Measurements from ENCODE around the gene NUDT4.
"Not testable (repeated sequence)": the region's sequence is repeated elsewhere in the genome, so short reads cannot be mapped to it uniquely, and the experiment has no call there.

NUDT4 gene

DNA sequence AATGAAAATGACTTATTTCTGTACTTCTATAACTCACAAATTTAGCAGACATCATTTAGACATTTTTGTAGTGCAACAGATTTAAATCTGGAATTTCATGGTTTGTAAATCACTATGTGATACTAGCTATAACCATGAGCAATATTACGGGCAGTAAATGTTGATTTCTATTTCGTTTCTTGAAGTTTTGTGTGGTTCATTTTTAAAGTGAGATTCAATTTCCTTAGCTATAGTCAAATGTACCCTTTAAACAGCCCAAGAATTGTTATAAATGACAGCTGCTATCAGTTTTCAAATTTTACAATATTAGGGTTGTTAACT lies 30.2 kb downstream of the NUDT4 start:
- Histone ChIP-seq H3K36me3 (ENCODE audit: control insufficient read depth, insufficient read depth, low read length) (no peaks in the 10 kb centered on the region), H3K4me1 (ENCODE audit: control insufficient read depth, insufficient read depth, low read length) (no peaks in the 10 kb centered on the region), H3K4me3 (ENCODE audit: low read depth, low read length) (no peak overlapping the region), H3K27me3 (ENCODE audit: control insufficient read depth, insufficient read depth, low read length) (no peaks in the 10 kb centered on the region), H3K9ac (ENCODE audit: low read depth, low read length) (no peak overlapping the region), H3K9me3 (ENCODE audit: control insufficient read depth, insufficient read depth, low read length) (no peaks in the 10 kb centered on the region)

DNA sequence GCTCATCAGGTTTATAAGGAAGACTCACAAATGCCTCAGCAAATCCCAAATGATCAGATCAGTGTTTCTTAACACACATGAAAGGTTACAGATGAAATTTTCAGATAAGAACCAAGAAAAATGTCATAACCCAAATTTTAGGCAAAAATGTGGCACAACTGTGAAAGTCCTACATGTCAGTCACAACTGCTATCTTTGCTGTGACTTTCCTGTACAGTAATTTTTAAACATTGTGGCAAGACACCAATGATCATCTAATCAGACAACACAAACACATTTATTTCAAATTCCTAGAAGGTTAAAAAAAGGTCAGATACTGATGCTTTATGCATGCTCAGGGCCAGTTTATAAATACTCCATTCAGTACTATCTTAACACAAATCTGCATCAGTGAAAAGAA lies 31.1 kb downstream of the NUDT4 start:
- no peaks in the 10 kb centered on the region for H3K9me3 ChIP-seq (ENCODE audit: control insufficient read depth, insufficient read depth, low read length)
- H3K4me1 ChIP-seq (ENCODE audit: control insufficient read depth, insufficient read depth, low read length), result peaks cover 5% of the 10 kb centered on the region
- no peak overlapping the region for H3K9ac ChIP-seq (ENCODE audit: low read depth, low read length)
- H3K27me3 ChIP-seq (ENCODE audit: control insufficient read depth, insufficient read depth, low read length), result no peaks in the 10 kb centered on the region
- H3K4me3 ChIP-seq (ENCODE audit: low read depth, low read length), result no peak overlapping the region
- H3K36me3 ChIP-seq (ENCODE audit: control insufficient read depth, insufficient read depth, low read length), result no peaks in the 10 kb centered on the region

DNA sequence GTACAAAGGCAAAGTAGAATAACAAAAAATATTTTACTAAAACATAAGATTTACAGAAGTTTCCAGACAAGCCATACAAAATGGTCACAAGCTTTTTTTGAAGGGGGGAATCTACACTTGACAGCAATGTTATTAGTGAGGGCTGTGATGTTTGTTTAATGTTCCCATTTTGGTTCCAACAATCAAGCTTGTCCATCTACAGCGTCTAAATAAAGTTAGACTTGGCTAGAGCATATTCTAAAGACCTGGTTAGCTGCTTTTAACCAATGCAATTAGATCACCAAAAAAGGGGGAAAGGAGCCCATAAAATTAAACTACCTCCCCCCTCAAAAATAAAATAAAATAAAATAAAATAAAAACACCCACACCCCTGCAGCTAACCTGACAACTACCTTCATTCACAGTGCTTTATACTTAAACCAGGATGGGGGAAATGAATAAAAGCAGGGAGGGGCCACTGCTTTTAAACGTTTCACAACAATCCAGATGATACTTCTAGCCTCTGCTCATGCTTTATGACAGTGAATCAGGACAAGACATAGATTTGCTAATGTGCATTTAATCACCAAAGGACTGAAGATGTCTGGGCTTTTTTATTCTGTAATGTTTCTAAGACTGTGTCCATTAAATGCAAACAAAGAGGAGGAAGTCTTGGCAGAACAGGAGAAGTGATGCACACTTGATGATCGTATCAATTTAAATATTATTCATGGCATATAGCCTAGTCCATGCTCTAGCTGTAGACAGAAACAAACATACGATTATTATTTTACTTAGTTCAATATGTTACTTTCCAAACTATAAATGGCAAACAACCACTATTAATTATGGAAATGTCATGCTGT lies 31.8 kb downstream of the NUDT4 start:
- H3K9ac ChIP-seq (ENCODE audit: low read depth, low read length); H3K27me3 ChIP-seq (ENCODE audit: control insufficient read depth, insufficient read depth, low read length); H3K9me3 ChIP-seq (ENCODE audit: control insufficient read depth, insufficient read depth, low read length); H3K4me3 ChIP-seq (ENCODE audit: low read depth, low read length); H3K4me1 ChIP-seq (ENCODE audit: control insufficient read depth, insufficient read depth, low read length); H3K36me3 ChIP-seq (ENCODE audit: control insufficient read depth, insufficient read depth, low read length): not testable (repeated sequence)

DNA sequence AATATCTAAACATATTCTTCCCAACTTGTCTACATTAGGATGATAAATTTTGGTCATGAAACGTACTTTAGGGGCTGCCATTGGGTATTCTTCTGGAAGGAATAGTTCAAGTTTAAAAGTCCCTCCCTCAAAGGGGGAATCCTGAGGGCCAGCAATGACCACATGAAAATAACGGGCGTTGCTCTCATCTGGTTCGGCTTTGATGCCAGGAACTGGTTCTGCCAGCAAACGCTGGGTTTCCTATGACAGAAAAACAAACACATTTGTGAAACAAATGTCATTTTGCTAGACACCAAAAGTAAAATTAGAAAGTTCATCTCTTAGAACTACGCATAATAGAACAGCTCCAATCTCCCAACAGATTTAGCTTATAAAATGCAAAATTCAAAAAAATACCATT lies 33.3 kb downstream of the NUDT4 start:
- not testable (repeated sequence) for H3K9me3 ChIP-seq (ENCODE audit: control insufficient read depth, insufficient read depth, low read length); H3K36me3 ChIP-seq (ENCODE audit: control insufficient read depth, insufficient read depth, low read length); H3K4me1 ChIP-seq (ENCODE audit: control insufficient read depth, insufficient read depth, low read length); H3K9ac ChIP-seq (ENCODE audit: low read depth, low read length); H3K4me3 ChIP-seq (ENCODE audit: low read depth, low read length); H3K27me3 ChIP-seq (ENCODE audit: control insufficient read depth, insufficient read depth, low read length)

DNA sequence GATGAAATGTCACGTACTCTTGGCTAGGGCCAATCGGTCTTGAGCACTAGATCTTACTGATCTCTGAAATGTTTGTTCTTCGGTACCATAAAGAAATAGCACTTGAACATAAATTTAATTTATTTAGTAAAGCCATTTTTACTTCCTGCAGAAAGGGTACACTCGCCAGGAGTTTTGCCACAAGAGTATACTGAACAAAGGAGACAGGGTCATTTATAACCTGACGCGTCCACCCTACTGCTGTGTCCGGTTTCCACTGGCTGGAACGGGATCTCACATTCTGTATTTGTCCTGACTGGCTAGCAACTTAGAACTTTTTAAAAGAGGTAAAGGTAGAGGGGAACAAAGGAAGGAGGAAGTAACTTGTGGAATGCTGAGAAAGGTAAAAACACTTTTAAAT lies 34.7 kb downstream of the NUDT4 start:
- not testable (repeated sequence) for H3K4me1 ChIP-seq (ENCODE audit: control insufficient read depth, insufficient read depth, low read length); H3K27me3 ChIP-seq (ENCODE audit: control insufficient read depth, insufficient read depth, low read length); H3K9me3 ChIP-seq (ENCODE audit: control insufficient read depth, insufficient read depth, low read length); H3K36me3 ChIP-seq (ENCODE audit: control insufficient read depth, insufficient read depth, low read length); H3K9ac ChIP-seq (ENCODE audit: low read depth, low read length); H3K4me3 ChIP-seq (ENCODE audit: low read depth, low read length)

DNA sequence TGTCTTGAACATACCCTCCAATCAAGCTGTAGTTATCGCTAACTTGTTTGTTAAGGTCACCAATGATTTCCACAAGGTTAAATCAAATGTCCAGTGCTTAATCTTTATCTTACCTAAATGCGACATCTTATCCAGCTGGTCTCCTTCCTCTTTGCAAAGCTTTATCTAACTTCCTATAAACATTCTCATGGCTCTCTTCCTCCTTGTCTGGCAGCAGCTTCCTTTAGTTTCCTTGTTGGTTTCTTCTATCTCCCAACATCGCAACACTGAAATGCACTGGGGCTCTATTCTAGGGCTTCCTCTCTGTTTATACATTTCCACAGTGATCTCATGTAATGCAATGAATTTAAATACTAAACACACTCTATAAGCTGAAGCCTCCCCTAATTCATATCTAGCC lies 35.3 kb downstream of the NUDT4 start:
- Histone ChIP-seq H3K4me1 (ENCODE audit: control insufficient read depth, insufficient read depth, low read length) (peaks cover 5% of the 10 kb centered on the region), H3K4me3 (ENCODE audit: low read depth, low read length) (no peak overlapping the region), H3K36me3 (ENCODE audit: control insufficient read depth, insufficient read depth, low read length) (no peaks in the 10 kb centered on the region), H3K9ac (ENCODE audit: low read depth, low read length) (no peak overlapping the region), H3K27me3 (ENCODE audit: control insufficient read depth, insufficient read depth, low read length) (no peaks in the 10 kb centered on the region), H3K9me3 (ENCODE audit: control insufficient read depth, insufficient read depth, low read length) (no peaks in the 10 kb centered on the region)

DNA sequence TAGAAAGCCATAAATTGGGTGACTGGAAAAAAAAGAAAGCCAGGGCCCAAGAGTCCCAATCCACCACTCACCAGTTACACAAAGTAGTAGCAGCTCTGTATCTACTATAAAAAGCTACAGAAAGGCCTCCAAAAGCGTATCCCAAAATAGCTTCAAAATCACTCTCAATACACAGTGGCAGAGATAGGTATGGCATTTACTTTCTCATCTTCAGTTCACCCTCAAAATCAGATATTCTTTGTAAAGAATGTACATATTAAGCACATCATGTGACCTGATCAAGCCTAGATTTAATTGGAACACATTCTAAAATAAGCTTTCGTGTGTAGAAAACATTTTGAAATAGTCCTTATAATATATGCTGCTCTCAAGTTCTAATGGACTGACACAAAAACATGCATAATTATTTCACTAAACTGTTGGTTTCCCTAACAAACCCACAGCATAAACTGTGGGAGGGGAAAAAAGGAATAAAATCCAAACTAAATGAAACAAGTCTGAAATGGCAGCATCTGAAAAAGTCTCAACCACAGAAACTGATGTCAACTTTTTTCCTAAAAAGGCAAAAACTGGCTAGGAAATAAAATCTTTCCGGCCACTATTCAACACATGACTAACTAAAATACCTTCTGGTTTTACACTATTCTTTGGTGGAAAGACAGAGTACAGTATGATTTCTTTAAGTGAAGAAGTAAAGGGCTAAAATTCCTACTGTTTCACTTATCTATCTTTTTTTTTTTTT lies 38.2 kb downstream of the NUDT4 start:
- Histone ChIP-seq H3K4me3 (ENCODE audit: low read depth, low read length) (no peak overlapping the region), H3K27me3 (ENCODE audit: control insufficient read depth, insufficient read depth, low read length) (no peaks in the 10 kb centered on the region), H3K36me3 (ENCODE audit: control insufficient read depth, insufficient read depth, low read length) (no peaks in the 10 kb centered on the region), H3K9ac (ENCODE audit: low read depth, low read length) (no peak overlapping the region), H3K9me3 (ENCODE audit: control insufficient read depth, insufficient read depth, low read length) (no peaks in the 10 kb centered on the region), H3K4me1 (ENCODE audit: control insufficient read depth, insufficient read depth, low read length) (peaks cover 5% of the 10 kb centered on the region)

DNA sequence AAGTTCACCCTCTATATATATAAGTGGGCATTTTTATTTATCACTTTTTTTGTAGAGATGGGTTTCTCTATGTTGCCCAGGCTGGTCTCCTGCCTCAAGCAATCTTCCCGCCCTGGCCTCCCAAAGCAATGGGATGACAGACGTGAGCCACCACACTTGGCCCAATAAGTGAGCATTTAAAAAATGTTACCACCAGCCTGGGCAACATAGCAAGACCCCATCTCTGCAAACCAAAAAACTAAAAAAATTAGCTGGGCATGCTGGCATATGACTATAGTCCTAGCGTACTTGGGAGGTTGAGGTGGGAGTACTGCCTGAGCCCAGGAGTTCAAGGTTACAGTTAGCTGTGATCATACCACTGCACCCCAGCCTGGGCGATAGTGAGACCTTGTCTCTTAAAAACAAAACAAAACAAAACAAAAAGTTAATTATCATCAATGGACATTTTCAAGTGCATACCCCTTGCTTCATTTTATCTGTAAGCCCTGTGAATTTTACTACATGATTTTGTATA lies 40.3 kb downstream of the NUDT4 start:
- H3K4me1 ChIP-seq (ENCODE audit: control insufficient read depth, insufficient read depth, low read length), result peaks cover 10% of the 10 kb centered on the region
- no peaks in the 10 kb centered on the region for H3K36me3 ChIP-seq (ENCODE audit: control insufficient read depth, insufficient read depth, low read length)
- no peak overlapping the region for H3K9ac ChIP-seq (ENCODE audit: low read depth, low read length)
- no peaks in the 10 kb centered on the region for H3K9me3 ChIP-seq (ENCODE audit: control insufficient read depth, insufficient read depth, low read length)
- H3K4me3 ChIP-seq (ENCODE audit: low read depth, low read length), result no peak overlapping the region
- H3K27me3 ChIP-seq (ENCODE audit: control insufficient read depth, insufficient read depth, low read length), result no peaks in the 10 kb centered on the region

DNA sequence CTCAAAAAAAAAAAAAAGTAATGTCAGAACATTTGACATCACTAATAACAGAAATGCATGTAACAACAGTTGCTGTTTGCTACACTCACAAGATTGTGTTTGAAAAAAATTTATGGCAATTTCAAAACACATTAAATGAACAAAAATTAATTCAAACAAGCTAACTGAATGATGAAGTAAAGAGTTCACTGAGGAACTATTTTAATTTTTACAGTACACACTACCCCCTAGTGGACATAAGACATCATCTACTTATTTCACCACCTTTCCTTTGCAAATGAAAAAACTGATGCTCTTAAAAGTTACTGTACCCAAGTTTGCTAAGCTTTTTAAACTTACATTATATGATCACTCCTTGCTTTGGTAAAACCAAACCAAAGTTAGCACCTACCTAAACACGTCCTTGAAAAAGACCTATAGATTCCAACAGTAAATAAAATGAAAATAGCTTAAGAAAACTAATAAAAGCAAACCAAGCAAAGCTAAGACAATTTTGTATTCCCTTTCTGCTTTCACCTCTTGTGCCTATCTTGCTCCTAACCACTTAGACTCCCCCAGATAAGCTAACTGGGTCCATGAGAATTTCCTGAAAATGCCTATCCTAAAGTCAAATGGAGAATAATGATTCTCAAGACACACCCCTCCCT lies 41.8 kb downstream of the NUDT4 start:
- Histone ChIP-seq H3K4me3 (ENCODE audit: low read depth, low read length) (no peak overlapping the region), H3K9me3 (ENCODE audit: control insufficient read depth, insufficient read depth, low read length) (no peaks in the 10 kb centered on the region), H3K9ac (ENCODE audit: low read depth, low read length) (no peak overlapping the region), H3K4me1 (ENCODE audit: control insufficient read depth, insufficient read depth, low read length) (peaks cover 7% of the 10 kb centered on the region), H3K36me3 (ENCODE audit: control insufficient read depth, insufficient read depth, low read length) (no peaks in the 10 kb centered on the region), H3K27me3 (ENCODE audit: control insufficient read depth, insufficient read depth, low read length) (no peaks in the 10 kb centered on the region)

DNA sequence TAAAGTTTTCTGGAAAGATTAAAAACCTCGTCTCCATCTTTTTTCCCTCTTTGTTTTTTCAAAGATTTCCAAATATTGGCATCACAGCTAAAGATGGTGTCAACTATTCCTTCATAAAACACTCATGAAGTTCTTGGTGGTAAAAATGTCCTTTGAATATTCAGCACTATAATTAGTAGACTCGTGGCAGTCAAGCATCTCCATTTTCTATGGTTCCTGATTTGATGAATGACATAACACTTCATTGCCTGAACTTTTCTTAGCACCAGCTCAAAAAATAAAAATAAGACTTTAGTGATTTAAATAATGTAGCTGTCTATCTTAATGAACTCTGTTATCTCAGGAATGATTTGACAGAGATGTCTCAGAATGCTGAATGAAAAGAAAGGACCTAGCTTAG lies 44.3 kb downstream of the NUDT4 start:
- Histone ChIP-seq H3K4me1 (ENCODE audit: control insufficient read depth, insufficient read depth, low read length) (peaks cover 10% of the 10 kb centered on the region), H3K36me3 (ENCODE audit: control insufficient read depth, insufficient read depth, low read length) (no peaks in the 10 kb centered on the region)

DNA sequence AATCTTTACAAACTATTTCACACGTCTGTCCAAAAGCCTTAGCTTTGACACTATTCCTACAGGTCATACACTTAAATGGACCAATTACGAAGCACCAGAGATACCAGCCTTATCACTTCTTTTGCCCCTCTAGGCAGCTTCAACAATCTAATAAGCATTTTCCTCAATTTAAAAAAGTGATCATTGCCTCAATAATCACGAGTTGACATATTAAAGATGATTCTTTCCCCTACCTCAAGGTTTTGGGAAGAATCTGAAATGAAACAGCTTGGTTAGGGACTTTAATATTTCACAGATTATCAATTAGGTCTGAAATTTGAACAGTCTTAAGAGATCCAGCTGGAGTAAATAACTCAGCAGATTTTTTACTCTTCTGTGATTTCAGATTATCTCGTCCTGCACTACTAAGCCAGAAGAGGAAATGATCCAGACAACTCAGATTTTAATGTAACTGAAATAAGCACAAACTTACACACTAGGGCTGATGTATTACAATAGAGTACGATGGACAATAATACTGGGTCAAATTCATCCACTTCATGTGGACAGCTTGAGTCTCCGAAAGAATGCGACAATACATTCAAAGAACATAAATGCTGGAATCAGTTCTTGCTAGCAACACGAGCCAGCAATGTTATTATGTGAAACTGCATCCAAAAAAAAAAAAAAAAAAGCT lies 48.1 kb downstream of the NUDT4 start:
- Histone ChIP-seq H3K27me3 (ENCODE audit: control insufficient read depth, insufficient read depth, low read length) (no peaks in the 10 kb centered on the region), H3K4me1 (ENCODE audit: control insufficient read depth, insufficient read depth, low read length) (peaks cover 10% of the 10 kb centered on the region), H3K9me3 (ENCODE audit: control insufficient read depth, insufficient read depth, low read length) (no peaks in the 10 kb centered on the region), H3K36me3 (ENCODE audit: control insufficient read depth, insufficient read depth, low read length) (no peaks in the 10 kb centered on the region), H3K9ac (ENCODE audit: low read depth, low read length) (no peak overlapping the region), H3K4me3 (ENCODE audit: low read depth, low read length) (no peak overlapping the region)

More for the DNA sequence above, 44.3 kb downstream of the NUDT4 start:
- H3K9me3 ChIP-seq (ENCODE audit: control insufficient read depth, insufficient read depth, low read length), result no peaks in the 10 kb centered on the region
- no peaks in the 10 kb centered on the region for H3K27me3 ChIP-seq (ENCODE audit: control insufficient read depth, insufficient read depth, low read length)
- H3K4me3 ChIP-seq (ENCODE audit: low read depth, low read length), result no peak overlapping the region
- H3K9ac ChIP-seq (ENCODE audit: low read depth, low read length), result no peak overlapping the region
